NCI-H2029 treated with DMSO at 0.1 percent for 48 hours (cell line): ENCODE measurements around the gene TSR3.

Experiments used
- DNase-seq: peaks from one replicate; lab custom pipeline; 2025; lab: John Stamatoyannopoulos, UW

Gene TSR3

GRCh38 chr16:1351582-1352362 lies at the start of gene TSR3, which contains the start of gene GNPTG:
TSS of gene TSR3 (minus strand) at chr16:1351878. CDS start at chr16:1351804, 74 bp downstream.
TSS of gene GNPTG (plus strand) at chr16:1351931. CDS start at chr16:1351966, 35 bp downstream.
- peak; percentile 25 for DNase-seq

GRCh38 chr16:1401061-1401757 lies 49.5 kb upstream of the TSR3 start:
- DNase-seq = no peak

GRCh38 chr16:1398826-1399581 lies 47.3 kb upstream of the TSR3 start:
- DNase-seq = no peak

- DNase-seq = no peak
Measured at GRCh38 chr16:1398351-1398750, 46.7 kb upstream of the TSR3 start.

- no peak for DNase-seq
Measured at GRCh38 chr16:1397779-1398178, 46.1 kb upstream of the TSR3 start.

- DNase-seq = no peak
Measured at GRCh38 chr16:1395444-1396031, 43.9 kb upstream of the TSR3 start.

GRCh38 chr16:1394367-1394951 lies 42.8 kb upstream of the TSR3 start:
- DNase-seq = no peak

GRCh38 chr16:1393613-1394176 lies 42.0 kb upstream of the TSR3 start:
- no peak for DNase-seq

- DNase-seq = no peak
Measured at GRCh38 chr16:1392826-1393225, 41.1 kb upstream of the TSR3 start.

- DNase-seq = no peak
Measured at GRCh38 chr16:1390239-1390779, 38.6 kb upstream of the TSR3 start.

GRCh38 chr16:1389762-1390161 lies 38.1 kb upstream of the TSR3 start:
- no peak for DNase-seq

GRCh38 chr16:1387331-1387730 lies 35.7 kb upstream of the TSR3 start:
- no peak for DNase-seq

GRCh38 chr16:1385232-1385631 lies 33.6 kb upstream of the TSR3 start:
- DNase-seq = no peak

- DNase-seq = no peak
Measured at GRCh38 chr16:1383556-1383955, 31.9 kb upstream of the TSR3 start.

GRCh38 chr16:1381612-1382406 lies 30.1 kb upstream of the TSR3 start:
- no peak for DNase-seq

- DNase-seq = no peak
Measured at GRCh38 chr16:1380195-1380594, 28.5 kb upstream of the TSR3 start.

GRCh38 chr16:1379304-1380076 lies 27.8 kb upstream of the TSR3 start:
- no peak for DNase-seq

GRCh38 chr16:1378804-1379303 lies 27.2 kb upstream of the TSR3 start:
- DNase-seq = no peak

- DNase-seq = no peak
Measured at GRCh38 chr16:1378087-1378803, 26.6 kb upstream of the TSR3 start.
